Spleen (tissue), 11 donors: ENCODE measurements around the gene ACTR3C. TPM values are rescaled to one million over a fixed set of nuclear protein-coding genes. Genes with fewer than 3 reads are reported as not detected.

Experiments
- DNase-seq: peaks from one replicate; pipeline ENCODE4 v3.0.0-alpha.2; 2020
- H3K27ac ChIP-seq, 8 donors: fragments of 200-600 bp; sonication (generic) in 7 of 8; 1 replicate in 4 of 8; 2 replicates in 4 of 8; pipeline versions ENCODE4 v1.5.0 to v1.8.0; 2016 to 2021; ENCODE audit warnings: inconsistent platforms in 4 of 8, mild to moderate bottlenecking in 4 of 8, moderate library complexity in 1 of 8
- H3K27me3 ChIP-seq, 7 donors: fragments of 200-600 bp; sonication (generic) in 6 of 7; replicated peaks in 1 of 7; 1 replicate in 4 of 7; 2 replicates in 3 of 7; pipeline versions ENCODE4 v1.5.0 to v1.8.0; 2016 to 2021; ENCODE audit warnings: inconsistent platforms in 3 of 7, mild to moderate bottlenecking in 1 of 7
- H3K36me3 ChIP-seq, 6 donors: fragments of 200-600 bp; sonication (generic) in 5 of 6; 1 replicate in 4 of 6; 2 replicates in 2 of 6; pipeline versions ENCODE4 v1.5.0 to v1.8.0; 2016 to 2021; ENCODE audit warnings: inconsistent platforms in 2 of 6
- H3K4me1 ChIP-seq, 6 donors: fragments of 200-600 bp; sonication (generic) in 5 of 6; 1 replicate in 3 of 6; 2 replicates in 3 of 6; pipeline versions ENCODE4 v1.5.0 to v1.8.0; 2016 to 2021; ENCODE audit warnings: inconsistent platforms in 3 of 6
- H3K4me3 ChIP-seq, 8 donors: fragments of 200-600 bp; sonication (generic) in 7 of 8; 1 replicate in 4 of 8; 2 replicates in 4 of 8; pipeline versions ENCODE4 v1.5.0 to v1.8.0; 2016 to 2021; ENCODE audit warnings: inconsistent platforms in 4 of 8, mild to moderate bottlenecking in 4 of 8, moderate library complexity in 2 of 8
- H3K9me3 ChIP-seq, 8 donors: fragments of 200-600 bp; sonication (generic) in 7 of 8; 1 replicate in 4 of 8; 2 replicates in 4 of 8; pipeline versions ENCODE4 v1.5.0 to v1.8.0; 2016 to 2021; ENCODE audit warnings: inconsistent platforms in 4 of 8
- CTCF ChIP-seq, 11 experiments: fragments of 200-600 bp in 7 of 11; fragments of 450-650 bp in 4 of 11; sonication (generic) in 4 of 11; IDR thresholded peaks in 8 of 11; conservative IDR thresholded peaks in 3 of 11; 1 replicate in 7 of 11; 2 replicates in 4 of 11; pipeline versions ENCODE4 v1.4.0 to v1.8.0; 2016 to 2021; ENCODE audit warnings: antibody characterized with exemption in 11 of 11, inconsistent platforms in 4 of 11, mild to moderate bottlenecking in 1 of 11
- POLR2A ChIP-seq, 3 donors: fragments of 450-650 bp; IDR thresholded peaks; one replicate each; pipeline ENCODE4 v1.5.1; 2017; ENCODE audit warnings: antibody characterized with exemption in 3 of 3, mild to moderate bottlenecking in 1 of 3
- POLR2AphosphoS5 ChIP-seq, 3 donors: sonication (generic); formaldehyde crosslinking; IDR thresholded peaks; one replicate each; pipeline ENCODE4 v1.5.1; 2017; ENCODE audit warnings: antibody characterized with exemption in 3 of 3
- WGBS, 5 donors: extraction: QIAGEN DNeasy Blood & Tissue Kit in 3 of 5; methylation state at CpG; one replicate each; pipeline versions ENCODE4 v1.1.5 to v1.1.7; 2013 to 2018; 5-methylcytosine and 5-hydroxymethylcytosine counted together
- intact Hi-C: fragments of 100-400 bp; cut with DNase I; formaldehyde crosslinking; loops from one replicate; pipeline ENCODE4 v1.15.0; 2023; ENCODE audit warnings: low total_unique reads
- polyA plus RNA-seq, 3 donors: library from polyadenylated mRNA; stranded (reverse); fragments of 200-250 nt; gene quantifications; one replicate each; pipeline ENCODE4 v1.2.1, GENCODE V29; 2013
- total RNA-seq, 7 donors: library from RNA; depleted of rRNA in 3 of 7; stranded (reverse); fragments of >200 nt in 3 of 7; fragmentation: NEBNext Ultra II Directional in 4 of 7; extraction: Animal tissue kit (Norgen Biotek cat#: 25700) in 4 of 7; gene quantifications; one replicate each; pipeline versions ENCODE4 v1.1.0 to v1.2.1, GENCODE V29; 2016 to 2021
- donor health status: healthy with polysubstance abuse.
- donor health status: DM: no; HTN: no; CAD: no; lungs with moderate emphysema.
- donor health status: DM: no; HTN: no; CAD: no.
- donor health status: Bipolar disorder and iron deficiency.
- donor health status: healthy.
- donor health status: DM: no; HTN: no; CAD: no.
- donor health status: DM: yes; HTN: yes; CAD: no.

Gene ACTR3C
- total and polyA plus RNA-seq, 10 donors: 0.78 to 18.6 (median 7.6) TPM

- TF ChIP-seq POLR2AphosphoS5 (IDR thresholded peaks at IDR 0.05) (peak; percentile 26 to 65 (median 63)), CTCF (IDR thresholded peaks at IDR 0.05 in 8 of 11, conservative IDR thresholded peaks at IDR 0.05 in 3 of 11) (no peak)
- no peak for DNase-seq
- intact Hi-C loops: no loop called here
- Histone ChIP-seq H3K27ac (peak overlapping the region; percentile 1 to 82 (median 76)), H3K9me3 (peaks cover 0 to 19% (median 11%) of the 10 kb centered on the region in 8 donors), H3K4me1 (peaks cover 0 to 49% (median 27%) of the 10 kb centered on the region in 6 donors), H3K4me3 (peak overlapping the region in 6 of 8 donors; percentile 16 to 62 (median 38)), H3K36me3 (peaks cover 0 to 23% (median 13%) of the 10 kb centered on the region in 6 donors), H3K27me3 (peaks cover 0 to 32% (median 18%) of the 10 kb centered on the region in 7 donors)
- WGBS, 5 donors: 31 to 81% (median 34%) methylated on average over 10 to 39 of the region's 39 CpGs
Observed at GRCh38 chr7:150340024-150340749, 16.8 kb upstream of the ACTR3C start.

DNA sequence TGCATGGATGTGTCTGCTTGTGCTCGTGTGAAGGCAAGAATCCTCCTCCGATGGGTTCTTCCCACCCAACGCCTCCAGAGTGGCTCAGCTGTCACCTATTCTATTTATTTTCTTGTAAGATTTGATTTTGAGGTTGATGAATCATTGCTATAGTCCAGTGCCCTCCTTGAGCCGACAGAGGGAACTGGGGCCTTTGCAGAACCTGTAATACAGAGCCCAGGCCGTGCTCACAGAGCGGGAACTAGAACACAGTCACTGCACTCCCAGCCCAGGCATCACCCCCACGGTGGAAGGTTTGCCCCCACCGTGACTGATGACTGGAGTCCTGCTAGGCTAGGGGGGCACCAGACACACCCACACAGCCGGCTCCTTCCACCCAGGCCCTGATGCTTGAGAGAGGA is 16.1 kb upstream of the ACTR3C start:
- Histone ChIP-seq H3K4me1 (peaks cover 0 to 53% (median 27%) of the 10 kb centered on the region in 6 donors), H3K4me3 (peak overlapping the region in 5 of 8 donors; percentile 16 to 62 (median 40))
- intact Hi-C loops: no loop called here

GRCh38 chr7:150338166-150338829 is 15.0 kb upstream of the ACTR3C start:
- Histone ChIP-seq H3K27me3 (peaks cover 0 to 32% (median 18%) of the 10 kb centered on the region in 7 donors), H3K36me3 (peaks cover 0 to 31% (median 14%) of the 10 kb centered on the region in 6 donors), H3K4me3 (no peak overlapping the region), H3K9me3 (peaks cover 0 to under 1% (median 0%) of the 10 kb centered on the region in 8 donors), H3K4me1 (peaks cover 0 to 53% (median 27%) of the 10 kb centered on the region in 6 donors), H3K27ac (peak overlapping the region in 2 of 8 donors; percentile 14 to 18)
- DNase-seq: no peak
- WGBS, 5 donors: 54 to 86% (median 74%) methylated on average over 8 to 11 of the region's 11 CpGs
- peak in 1 of 3 donors; percentile 10 for TF ChIP-seq POLR2AphosphoS5 (IDR thresholded peaks at IDR 0.05)
- TF ChIP-seq CTCF (IDR thresholded peaks at IDR 0.05 in 8 of 11, conservative IDR thresholded peaks at IDR 0.05 in 3 of 11): no peak
- intact Hi-C loops: no loop called here

More for the DNA sequence above, 16.1 kb upstream of the ACTR3C start:
- Histone ChIP-seq H3K27me3 (peaks cover 0 to 32% (median 18%) of the 10 kb centered on the region in 7 donors), H3K27ac (peak overlapping the region in 4 of 8 donors; percentile 1 to 82 (median 41)), H3K36me3 (peaks cover 0 to 23% (median 13%) of the 10 kb centered on the region in 6 donors), H3K9me3 (peaks cover 0 to 11% (median 7%) of the 10 kb centered on the region in 8 donors)
- 44 to 54% (median 47%) methylated on average over 6 to 9 of the region's 9 CpGs for WGBS, 5 donors
- no peak for DNase-seq
- no peak for TF ChIP-seq POLR2A (IDR thresholded peaks at IDR 0.05)
- TF ChIP-seq POLR2AphosphoS5 (IDR thresholded peaks at IDR 0.05): no peak
- no peak for TF ChIP-seq CTCF (IDR thresholded peaks at IDR 0.05 in 8 of 11, conservative IDR thresholded peaks at IDR 0.05 in 3 of 11)

- WGBS, 5 donors: 78 to 92% (median 83%) methylated on average over 6 of the region's 6 CpGs
- no peak overlapping the region for H3K4me3 ChIP-seq
- DNase-seq: no peak
- TF ChIP-seq CTCF (IDR thresholded peaks at IDR 0.05 in 8 of 11, conservative IDR thresholded peaks at IDR 0.05 in 3 of 11): no peak
- TF ChIP-seq POLR2AphosphoS5 (IDR thresholded peaks at IDR 0.05): no peak
- TF ChIP-seq POLR2A (IDR thresholded peaks at IDR 0.05): no peak
- H3K9me3 ChIP-seq: no peaks in the 10 kb centered on the region
- peaks cover 0 to 31% (median 18%) of the 10 kb centered on the region in 7 donors for H3K27me3 ChIP-seq
- intact Hi-C loops: no loop called here
- H3K27ac ChIP-seq: no peak overlapping the region
- peaks cover 0 to 53% (median 27%) of the 10 kb centered on the region in 6 donors for H3K4me1 ChIP-seq
- peaks cover 0 to 36% (median 14%) of the 10 kb centered on the region in 6 donors for H3K36me3 ChIP-seq
Observed at GRCh38 chr7:150337659-150338081, 14.3 kb upstream of the ACTR3C start.
